Lower leg skin (tissue), 4 donors: ENCODE measurements around the gene ETFA. TPM values are rescaled to one million over a fixed set of nuclear protein-coding genes. Genes with fewer than 3 reads are reported as not detected.

Source experiments
- DNase-seq, 2 donors: peaks; one replicate each; pipeline ENCODE4 v3.0.0-alpha.2; 2019; ENCODE audit warnings: low spot score in 2 of 2
- H3K4me3 ChIP-seq: fragments of 200-600 bp; sonication (generic); 2 replicates; pipeline ENCODE4 v1.5.1; 2017; ENCODE audit warnings: mild to moderate bottlenecking, low read depth; ENCODE audit not compliant: poor library complexity, severe bottlenecking
- POLR2A ChIP-seq, 2 donors: fragments of 450-650 bp; IDR thresholded peaks; one replicate each; pipeline ENCODE4 v1.6.1; 2016 to 2017; ENCODE audit warnings: antibody characterized with exemption in 2 of 2, mild to moderate bottlenecking in 1 of 2, moderate library complexity in 1 of 2
- WGBS, 2 donors: methylation state at CpG; one replicate each; pipeline ENCODE4 v1.1.5; 2018; 5-methylcytosine and 5-hydroxymethylcytosine counted together
- intact Hi-C: fragments of 100-400 bp; cut with DNase I; formaldehyde crosslinking; loops from one replicate; pipeline ENCODE4 v1.15.0; 2023; ENCODE audit warnings: low total_unique reads
- total RNA-seq, 4 donors: library from RNA; depleted of rRNA; stranded (reverse); fragments of >200 nt; gene quantifications; one replicate each; pipeline ENCODE4 v1.1.0, GENCODE V29; 2016
- TF ChIP-seq, protein P1 (sequence below), 3 donors: fragments of 450-650 bp; IDR thresholded peaks; one replicate each; pipeline ENCODE4 v1.5.1; 2016; ENCODE audit warnings: antibody characterized with exemption in 3 of 3, mild to moderate bottlenecking in 3 of 3, moderate library complexity in 2 of 3

Gene ETFA
- total RNA-seq, 4 donors from 2014 or later = 65.1 to 110 (median 67.5) TPM

DNA sequence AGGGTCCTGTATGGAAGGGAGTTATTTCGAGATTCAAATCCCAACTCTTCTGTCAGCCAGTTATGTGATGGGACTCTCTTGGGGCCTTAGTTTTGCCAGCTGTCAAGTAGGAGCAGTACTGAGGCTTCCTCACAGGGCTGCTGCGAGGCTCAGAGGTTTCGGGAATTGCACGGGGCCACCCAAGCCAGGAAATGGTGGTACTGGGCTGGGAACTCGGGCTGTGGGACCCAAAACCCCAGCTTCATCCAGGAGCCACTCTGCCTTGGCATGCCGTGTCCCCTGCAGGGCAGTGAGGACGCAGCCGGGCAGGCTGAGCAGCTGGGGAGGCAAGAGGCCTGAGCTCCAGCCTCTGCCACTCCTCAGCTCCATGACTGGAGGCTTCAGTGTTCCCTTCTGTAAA is 118.6 kb downstream of the ETFA start:
- H3K4me3 ChIP-seq = no peak overlapping the region
- WGBS, 2 donors = 84 to 93% methylated on average over 8 of the region's 8 CpGs
- TF ChIP-seq, protein P1, sequence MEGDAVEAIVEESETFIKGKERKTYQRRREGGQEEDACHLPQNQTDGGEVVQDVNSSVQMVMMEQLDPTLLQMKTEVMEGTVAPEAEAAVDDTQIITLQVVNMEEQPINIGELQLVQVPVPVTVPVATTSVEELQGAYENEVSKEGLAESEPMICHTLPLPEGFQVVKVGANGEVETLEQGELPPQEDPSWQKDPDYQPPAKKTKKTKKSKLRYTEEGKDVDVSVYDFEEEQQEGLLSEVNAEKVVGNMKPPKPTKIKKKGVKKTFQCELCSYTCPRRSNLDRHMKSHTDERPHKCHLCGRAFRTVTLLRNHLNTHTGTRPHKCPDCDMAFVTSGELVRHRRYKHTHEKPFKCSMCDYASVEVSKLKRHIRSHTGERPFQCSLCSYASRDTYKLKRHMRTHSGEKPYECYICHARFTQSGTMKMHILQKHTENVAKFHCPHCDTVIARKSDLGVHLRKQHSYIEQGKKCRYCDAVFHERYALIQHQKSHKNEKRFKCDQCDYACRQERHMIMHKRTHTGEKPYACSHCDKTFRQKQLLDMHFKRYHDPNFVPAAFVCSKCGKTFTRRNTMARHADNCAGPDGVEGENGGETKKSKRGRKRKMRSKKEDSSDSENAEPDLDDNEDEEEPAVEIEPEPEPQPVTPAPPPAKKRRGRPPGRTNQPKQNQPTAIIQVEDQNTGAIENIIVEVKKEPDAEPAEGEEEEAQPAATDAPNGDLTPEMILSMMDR (IDR thresholded peaks at IDR 0.05) = no peak
- TF ChIP-seq POLR2A (IDR thresholded peaks at IDR 0.05) = no peak
- no peak for DNase-seq
- intact Hi-C loops = no loop called here

DNA sequence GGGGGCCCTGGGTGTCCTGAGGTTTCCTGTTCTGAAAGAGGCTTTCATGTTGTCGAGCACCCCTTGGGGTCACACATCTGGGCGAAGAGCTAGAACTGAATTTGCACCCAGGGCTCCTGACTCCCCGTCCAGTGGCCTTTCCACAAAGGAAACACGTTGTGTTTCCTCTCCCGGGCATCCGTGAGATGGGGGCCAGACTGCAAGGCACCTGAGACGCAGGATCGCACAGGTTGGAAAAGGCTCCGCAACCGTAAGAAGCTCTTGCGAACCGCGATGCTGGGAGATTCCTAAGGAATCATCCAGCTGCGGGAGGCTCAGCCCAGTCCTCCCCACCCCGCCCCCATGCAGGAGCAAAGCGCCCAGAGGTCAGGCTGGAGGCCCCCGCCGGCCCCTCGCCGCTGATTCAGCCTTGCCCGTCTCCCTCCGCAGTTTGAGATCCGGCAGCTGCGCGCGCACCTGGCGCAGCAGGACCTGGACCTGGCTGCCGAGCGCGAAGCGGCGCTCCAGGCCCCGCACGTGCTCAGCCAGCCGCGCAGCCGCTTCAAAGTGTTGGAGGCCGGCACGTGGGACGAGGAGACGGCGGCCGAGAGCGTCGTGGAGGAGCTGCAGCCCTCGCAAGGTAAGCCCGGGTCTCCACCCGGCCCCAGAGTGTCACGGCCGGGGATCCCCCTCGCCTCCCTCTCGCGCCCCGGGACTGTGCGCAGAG is 119.6 kb downstream of the ETFA start:
- 80 to 89% methylated on average over 42 to 43 of the region's 55 CpGs for WGBS, 2 donors
- H3K4me3 ChIP-seq = no peak overlapping the region
- DNase-seq = no peak
- TF ChIP-seq POLR2A (IDR thresholded peaks at IDR 0.05) = no peak
- TF ChIP-seq, protein P1 (IDR thresholded peaks at IDR 0.05) = no peak
- intact Hi-C loops = no loop called here

DNA sequence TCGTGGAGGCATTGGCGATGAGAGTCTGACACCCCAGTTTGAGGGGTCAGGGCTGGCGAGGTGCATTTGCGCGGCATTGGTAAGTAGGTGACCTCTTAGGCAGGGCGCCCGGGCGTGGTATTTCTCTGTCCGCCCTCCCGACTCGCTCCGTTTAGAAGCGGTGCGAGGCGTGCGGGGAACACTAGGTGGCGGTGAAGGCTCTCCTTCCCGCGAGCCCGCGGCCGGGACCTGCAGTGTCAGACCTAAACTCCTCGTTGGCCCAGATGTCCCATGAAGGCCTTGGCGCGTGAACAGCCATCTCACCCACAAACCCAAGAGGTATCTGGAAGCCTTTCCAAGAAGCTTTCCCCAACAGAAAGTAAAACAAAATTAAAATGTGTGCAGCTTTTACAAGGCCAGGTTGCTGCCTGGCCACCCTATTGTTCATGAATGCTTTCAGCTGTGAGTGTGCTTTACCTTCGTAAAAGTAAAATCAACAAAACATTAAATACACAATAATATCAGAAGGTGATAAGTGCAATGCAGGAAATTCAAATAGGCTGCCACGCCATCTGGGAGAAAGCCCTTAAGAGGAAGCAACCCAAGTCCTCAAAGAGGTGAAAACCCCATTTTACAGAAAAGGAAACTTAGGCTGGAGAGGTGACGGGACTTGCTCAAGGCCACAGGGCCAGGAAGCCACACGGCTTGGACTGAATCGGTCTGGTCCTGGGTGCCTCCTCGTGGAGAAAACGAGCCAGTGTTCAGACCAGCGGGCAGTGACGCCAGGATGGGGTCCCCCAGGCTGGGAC is 120.3 kb downstream of the ETFA start:
- 18% methylated on average over 32 to 34 of the region's 34 CpGs for WGBS, 2 donors
- intact Hi-C loops = no loop called here
- DNase-seq = peak; percentile 69 to 96
- TF ChIP-seq POLR2A (IDR thresholded peaks at IDR 0.05) = no peak
- TF ChIP-seq, protein P1 (IDR thresholded peaks at IDR 0.05) = peak in 1 of 3 donors; percentile 68
- no peak overlapping the region for H3K4me3 ChIP-seq

DNA sequence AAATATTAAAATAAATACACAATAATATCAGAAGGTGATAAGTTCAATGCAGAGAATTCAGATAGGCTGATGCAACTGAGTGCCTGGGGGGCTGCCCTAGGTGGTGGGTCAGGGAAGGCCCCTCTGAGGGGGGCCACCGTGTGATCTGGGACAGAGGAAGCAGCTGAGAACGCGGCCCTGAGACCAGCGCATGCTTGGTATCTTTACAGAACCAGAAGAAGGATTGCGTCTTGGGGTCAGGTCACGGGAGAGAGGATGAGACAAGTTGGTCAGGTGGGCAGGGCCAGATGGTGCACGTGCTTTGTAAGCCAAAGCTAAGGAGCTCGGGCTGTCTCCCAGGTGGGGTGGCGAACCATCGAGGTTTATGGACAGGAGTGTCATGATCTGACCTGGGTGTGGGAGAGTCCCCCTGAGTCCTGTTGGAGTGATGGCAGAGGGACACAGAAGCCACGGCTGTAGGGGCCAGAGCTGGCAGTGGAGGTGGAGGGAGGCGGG is 121.2 kb downstream of the ETFA start:
- intact Hi-C loops = no loop called here
- no peak for DNase-seq
- TF ChIP-seq POLR2A (IDR thresholded peaks at IDR 0.05) = no peak
- TF ChIP-seq, protein P1 (IDR thresholded peaks at IDR 0.05) = no peak
- H3K4me3 ChIP-seq = no peak overlapping the region
- WGBS, 2 donors = 40 to 60% methylated on average over 12 of the region's 12 CpGs

DNA sequence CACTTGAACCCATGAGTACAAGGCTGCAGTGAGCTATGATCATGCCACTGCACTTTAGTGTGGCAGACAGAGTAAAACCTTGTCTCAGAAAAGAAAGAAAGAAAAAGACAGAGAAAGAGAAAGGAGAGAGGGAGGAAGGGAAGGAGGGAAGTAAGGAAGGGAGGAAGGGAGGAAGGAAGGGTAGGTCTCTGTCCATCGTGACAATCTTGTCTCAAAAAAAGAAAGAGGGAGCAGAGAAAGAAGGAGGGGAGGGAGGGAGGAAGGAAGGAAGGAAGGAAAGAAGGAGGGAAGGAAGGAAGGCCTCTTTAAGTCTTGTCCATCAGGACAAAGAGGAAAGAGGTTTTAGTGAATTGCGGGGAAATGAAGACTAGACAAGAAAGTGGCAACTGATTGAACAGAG is 122.2 kb downstream of the ETFA start:
- intact Hi-C loops = no loop called here
- TF ChIP-seq, protein P1 (IDR thresholded peaks at IDR 0.05) = no peak
- TF ChIP-seq POLR2A (IDR thresholded peaks at IDR 0.05) = no peak
- DNase-seq = no peak
- H3K4me3 ChIP-seq = no peak overlapping the region
- 68 to 77% methylated on average over 2 of the region's 2 CpGs for WGBS, 2 donors
